NCI-H748 treated with DMSO at 0.1 percent for 48 hours (cell line): ENCODE measurements around the gene TMEFF2.
"Not testable (repeated sequence)": the region's sequence is repeated elsewhere in the genome, so short reads cannot be mapped to it uniquely, and the experiment has no call there.

Source experiments
- DNase-seq: peaks from one replicate; lab custom pipeline; 2025; lab: John Stamatoyannopoulos, UW

The TMEFF2 gene

DNA sequence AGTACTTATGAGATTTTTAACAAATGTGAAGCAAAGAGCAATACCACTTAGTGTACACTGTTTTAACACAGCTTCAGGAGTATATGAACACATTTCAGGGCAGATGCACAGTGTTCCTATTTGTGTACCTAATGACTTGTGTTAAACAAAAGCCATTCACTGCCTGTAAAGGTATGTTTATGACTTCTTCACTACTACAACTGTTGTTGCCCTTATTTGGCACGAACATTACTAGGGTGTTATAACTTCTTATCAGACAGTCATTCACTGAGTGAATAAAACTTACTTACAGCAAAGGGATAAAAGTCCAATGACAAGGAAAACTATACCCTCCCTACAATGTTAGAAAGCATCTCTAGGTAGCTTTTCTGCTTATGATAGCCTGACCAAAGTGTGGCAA is 262.4 kb downstream of the TMEFF2 start:
- no peak for DNase-seq

DNA sequence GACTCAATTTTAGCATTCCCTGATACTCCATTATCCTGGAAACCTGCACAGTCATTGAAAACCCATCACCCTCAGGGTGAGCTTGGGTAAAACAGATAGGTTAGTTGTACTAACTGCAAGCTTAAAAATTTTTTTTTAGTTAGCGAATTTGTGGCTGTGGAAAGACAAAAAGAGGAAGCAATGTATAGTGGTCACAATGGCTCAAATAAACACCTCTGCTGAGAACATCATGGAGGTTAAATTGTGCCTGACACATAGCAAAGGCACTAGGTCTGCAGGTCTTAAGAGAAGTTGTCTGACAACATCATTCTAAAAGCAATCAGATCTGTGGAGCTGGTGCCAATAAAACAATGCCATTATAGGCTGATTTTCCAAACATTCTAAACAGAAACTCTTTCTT is 263.4 kb downstream of the TMEFF2 start:
- DNase-seq: no peak

DNA sequence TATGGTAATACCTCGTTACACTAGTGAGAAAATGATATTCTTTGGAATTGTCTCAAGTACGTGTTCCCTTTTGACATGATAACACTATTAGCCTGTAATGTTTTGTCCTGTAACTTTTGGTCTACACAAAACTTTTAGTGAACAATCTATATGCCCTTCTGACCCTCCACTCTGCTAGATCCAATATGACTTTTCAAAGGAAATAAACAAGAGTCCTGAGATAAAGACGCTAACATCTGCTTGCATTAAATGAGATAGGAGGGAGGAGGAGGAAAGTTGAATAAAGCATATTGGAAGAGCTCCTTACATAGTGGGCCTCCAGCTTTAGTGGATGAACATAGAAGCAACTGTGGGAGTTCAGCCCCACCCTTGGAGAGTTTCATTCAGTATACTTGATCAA is 264.5 kb downstream of the TMEFF2 start:
- no peak for DNase-seq

DNA sequence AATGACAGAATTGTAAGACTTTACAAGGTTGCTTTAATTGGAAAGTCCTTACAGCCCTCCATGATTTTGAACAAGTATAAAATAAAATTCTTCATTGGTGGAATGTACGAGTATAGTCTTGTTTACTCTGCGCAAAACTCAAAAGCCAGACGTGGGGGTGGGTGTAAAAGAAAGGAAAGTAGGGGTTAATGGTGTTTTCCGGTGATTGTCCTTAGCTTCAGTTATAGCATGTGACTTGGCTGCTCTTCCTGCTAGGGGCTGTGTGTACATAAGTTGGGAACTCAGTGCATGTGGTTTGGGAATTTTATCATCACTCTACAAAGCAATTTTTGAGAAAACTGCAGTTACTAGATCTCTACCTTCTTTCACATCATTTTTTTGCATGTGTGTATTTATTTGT is 265.4 kb downstream of the TMEFF2 start:
- no peak for DNase-seq

DNA sequence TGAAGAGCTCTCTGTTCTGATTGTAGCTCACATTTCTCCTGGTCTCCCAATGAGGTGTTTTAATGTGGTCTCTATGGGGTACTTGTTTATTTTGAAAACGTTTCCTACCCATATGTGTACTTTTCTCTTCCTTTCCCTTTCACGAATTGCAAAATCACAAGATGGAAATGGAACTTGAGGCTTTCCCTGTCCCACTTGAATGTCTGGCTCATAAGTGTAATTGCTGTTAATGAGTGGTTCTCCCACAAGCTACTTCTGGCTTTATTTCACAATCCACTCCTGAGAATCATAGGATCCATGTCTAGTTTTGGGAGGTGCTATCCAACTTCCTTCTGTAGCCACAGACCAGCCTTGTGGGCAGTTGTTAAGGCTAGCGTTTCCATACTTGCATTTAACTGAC is 266.7 kb downstream of the TMEFF2 start:
- no peak for DNase-seq

DNA sequence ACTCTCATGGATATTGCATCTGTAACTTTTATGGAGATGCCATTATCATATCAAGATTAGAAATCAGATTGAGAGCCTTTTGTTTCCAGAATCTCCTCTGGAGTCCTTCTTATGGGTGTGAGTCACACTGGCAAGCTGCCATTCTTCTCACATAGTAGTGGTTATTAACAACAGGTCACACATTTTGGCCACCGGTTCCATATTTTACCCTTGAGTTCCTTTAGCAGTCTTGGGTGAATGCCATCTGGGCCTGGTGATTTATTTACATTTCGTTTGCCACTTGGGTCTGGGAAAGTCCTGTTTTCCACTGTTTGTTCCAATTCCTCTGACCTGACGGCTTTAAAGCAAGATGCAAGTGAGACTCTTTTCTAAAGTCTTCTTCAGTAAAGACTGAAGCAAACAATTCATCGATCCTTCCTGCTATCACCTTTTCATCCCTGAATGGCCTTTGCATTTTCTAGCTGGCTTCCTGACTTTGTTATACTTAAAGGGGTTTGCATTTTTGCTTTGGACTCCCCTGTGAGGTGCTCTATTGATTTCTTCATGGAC is 267.3 kb downstream of the TMEFF2 start:
- DNase-seq: no peak

DNA sequence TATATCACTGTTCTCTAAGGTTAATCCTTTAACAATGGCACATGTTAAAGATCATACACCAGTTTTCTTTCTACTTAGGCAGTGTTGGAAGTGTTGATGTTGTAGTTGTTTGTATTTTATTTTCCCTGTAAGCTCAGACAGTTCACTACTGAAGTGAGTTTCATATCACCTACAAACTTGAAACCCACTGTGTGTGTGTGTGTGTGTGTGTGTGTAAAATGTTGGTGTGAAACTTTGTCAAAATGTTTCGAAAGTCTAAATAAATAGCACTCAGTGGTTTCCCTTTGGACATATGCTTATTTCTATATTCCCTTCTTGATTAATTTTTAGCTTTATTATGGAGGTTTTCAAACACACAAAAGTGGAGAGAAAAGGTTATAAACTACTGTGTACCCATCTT is 268.1 kb downstream of the TMEFF2 start:
- no peak for DNase-seq

DNA sequence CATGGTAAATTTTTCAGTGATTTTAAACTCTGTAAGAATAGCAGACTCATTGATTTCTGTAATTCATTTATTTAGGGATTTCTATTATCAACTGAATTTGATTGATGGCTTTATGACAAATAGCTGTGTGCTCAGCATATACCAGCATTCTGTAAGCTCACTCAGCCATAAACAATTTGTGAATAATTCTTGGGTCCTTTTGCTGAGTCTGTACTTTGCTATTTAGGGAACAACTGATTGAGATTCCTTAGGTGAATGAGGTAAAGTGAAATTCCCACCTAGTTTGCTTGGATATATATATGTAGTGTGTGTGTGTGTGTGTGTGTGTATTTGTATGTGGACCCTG is 271.1 kb downstream of the TMEFF2 start:
- DNase-seq: no peak

DNA sequence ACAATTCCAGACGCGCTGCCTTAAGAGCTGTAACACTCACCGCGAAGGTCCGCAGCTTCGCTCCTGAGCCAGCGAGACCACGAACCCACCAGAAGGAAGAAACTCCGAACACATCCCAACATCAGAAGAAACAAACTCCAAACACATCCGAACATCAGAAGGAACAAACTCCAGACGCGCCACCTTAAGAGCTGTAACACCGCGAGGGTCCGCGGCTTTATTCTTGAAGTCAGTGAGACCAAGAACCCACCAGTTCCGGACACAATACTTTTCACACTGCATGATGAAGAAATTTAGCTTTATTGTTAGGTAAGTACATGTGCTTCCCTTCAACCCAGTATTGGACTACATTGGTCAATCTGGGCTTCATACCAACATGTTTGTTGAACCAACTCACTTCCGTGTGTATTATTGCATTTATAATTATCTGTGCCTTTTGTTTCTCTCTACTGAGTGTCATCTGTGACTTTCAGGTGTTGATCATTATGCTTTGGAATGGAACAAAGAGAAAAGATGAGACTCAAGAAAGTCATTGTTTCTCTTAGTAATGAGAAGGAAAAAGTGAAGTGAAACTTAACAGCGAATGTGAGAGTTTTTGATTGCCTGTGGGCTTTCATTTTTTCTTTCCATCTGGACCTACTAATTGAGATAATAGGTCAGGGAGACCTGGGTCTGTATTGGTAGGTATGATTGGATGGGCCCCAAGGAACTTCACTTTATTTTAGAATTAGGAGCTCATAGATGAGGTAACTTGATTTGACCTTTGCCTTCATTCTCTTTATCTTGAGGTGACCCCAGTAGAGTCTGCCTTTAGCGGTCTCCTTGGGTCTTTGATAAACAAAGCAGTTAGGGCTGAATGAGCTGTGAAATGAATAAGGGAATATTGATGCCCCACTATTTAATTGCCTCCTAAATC is 271.7 kb downstream of the TMEFF2 start:
- DNase-seq: no peak

DNA sequence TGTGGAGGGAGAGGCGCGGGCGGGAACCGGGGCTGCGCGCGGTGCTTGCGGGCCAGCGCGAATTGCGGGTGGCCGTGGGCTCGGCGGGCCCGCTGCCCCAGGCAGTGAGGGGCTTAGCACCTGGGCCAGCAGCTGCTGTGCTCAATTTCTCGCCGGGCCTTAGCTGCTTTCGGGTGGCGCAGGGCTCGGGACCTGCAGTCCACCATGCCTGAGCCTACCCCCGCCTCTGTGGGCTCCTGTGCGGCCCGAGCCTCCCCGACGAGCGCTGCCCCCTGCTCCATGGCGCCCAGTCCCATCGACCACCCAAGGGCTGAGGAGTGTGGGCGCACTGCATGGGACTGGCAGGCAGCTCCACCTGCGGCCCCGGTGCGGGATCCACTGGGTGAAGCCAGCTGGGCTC is 273.1 kb downstream of the TMEFF2 start:
- DNase-seq: not testable (repeated sequence)

DNA sequence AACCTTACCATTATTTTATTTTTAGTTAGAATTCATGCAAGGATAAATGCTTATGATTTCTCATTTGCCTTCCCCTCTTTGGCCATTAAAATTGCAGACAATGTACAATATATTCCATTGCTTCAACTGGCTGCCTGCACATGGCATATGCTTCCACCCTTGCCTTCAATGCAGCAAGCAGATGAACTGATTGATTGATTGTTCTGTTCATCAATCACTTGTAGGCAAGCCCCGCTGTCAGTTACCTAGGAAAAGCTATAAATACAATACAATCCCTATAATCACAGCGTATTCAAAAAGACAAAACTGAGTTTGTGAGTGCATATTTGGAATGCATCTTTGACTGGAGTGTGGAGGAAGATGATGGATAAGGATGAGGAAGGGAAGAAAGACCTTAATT is 274.2 kb downstream of the TMEFF2 start:
- no peak for DNase-seq

DNA sequence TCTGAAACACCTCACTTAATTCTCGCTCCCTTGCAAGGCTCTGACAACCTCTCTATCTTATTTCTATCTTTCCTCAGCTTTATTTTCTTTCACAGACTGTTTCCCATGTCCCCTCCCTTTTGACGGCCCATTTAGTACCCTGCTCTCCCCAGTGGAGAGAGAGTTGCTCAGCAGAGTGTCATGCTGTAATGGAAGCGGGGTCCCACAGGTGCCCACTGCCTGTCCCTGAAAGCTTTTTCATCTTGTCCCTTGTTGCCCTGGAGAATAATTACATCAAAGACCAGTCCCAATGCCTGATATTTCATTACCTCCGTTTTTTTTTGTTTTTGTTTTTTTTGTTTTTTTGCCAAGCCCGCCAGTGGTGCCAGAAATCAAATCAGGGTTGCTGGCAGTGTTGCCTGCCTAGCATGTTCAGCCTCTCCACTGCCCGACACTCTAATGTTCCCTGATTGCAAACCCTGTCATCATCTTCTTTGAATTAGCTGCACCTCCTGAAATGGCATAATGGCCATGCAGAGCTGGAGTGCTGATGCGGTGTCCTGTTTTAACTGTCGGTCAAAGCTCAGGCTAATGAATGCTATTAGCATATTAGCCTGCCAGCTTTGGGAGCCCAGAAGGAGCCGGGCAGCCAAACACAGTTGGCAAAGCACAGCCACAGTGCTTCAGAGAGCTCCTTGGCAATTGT is 276.6 kb downstream of the TMEFF2 start:
- no peak for DNase-seq

DNA sequence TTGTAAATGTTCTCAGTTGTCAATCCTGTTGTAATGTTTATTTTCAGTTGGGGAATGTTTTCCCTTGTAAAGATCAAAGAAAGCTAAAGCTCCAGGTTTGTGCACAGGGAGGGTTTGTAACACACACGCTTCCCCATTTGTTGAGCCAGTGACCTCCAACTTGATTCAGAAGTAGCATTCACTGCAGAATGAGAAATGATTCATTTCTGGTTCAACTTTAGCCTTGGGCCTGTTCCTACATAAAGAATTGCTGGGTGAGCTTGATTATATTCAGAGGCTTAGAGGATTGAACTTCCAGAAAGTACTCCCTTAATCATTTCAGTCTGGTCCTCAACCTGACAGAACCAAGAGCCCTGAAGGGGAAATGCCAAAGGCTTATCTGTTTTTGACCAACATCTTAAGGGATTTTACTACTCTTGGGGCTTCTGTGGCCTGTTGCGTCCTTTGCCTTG is 277.3 kb downstream of the TMEFF2 start:
- no peak for DNase-seq

DNA sequence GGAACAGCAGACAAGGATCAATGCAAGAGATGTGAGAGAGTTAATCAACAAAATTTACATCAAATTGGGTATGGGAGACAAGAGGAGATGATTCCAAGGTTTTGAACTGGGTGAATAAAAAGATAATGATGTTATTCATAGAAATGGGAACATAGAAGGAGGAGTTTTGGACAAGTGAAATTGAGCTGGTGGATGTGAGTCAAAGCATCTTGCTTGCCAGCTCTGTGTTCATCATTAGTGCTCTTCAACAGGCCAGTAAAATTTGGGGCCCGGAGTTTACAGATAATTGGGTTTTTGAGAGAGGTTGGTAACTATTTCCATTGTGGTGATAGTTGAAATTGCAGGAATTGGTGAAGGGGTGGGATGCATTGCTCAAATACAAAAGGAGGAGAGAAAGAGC is 277.9 kb downstream of the TMEFF2 start:
- no peak for DNase-seq

DNA sequence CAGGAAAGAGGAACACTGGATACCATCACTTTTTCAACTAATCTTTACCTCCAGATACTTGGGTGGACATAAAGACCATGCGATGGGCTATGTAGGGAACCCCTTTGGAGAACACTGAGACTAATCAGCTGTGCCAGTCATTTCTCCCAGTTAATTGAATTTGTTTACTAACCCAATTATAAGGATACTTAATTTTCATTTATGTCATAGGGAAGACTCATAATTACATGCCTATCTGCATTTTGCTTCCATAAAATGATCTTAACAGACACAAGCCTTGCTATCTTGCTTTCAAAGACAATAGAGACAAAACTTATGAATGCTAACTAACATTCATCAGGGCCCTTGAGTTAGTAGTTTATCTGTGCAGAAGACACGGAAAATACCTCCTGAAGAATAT is 279.0 kb downstream of the TMEFF2 start:
- no peak for DNase-seq

DNA sequence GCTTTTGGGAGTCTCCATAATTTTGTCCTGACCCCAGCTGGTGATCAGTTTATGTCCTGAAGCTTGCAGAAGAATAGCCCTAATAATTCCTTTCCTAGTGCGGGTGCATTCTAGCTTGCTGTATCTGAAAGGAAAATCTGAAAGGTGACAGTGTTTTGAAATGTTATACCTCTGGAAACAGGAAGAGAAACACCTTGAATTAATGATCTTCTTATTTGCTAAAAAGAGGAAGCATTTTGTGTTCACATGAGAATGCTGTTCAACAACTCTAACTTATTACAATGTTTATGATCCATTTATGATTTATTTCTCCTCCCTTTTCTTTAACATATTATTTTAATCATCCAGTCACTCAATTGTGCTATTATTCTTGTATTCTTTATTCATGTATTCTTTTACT is 280.9 kb downstream of the TMEFF2 start:
- no peak for DNase-seq

DNA sequence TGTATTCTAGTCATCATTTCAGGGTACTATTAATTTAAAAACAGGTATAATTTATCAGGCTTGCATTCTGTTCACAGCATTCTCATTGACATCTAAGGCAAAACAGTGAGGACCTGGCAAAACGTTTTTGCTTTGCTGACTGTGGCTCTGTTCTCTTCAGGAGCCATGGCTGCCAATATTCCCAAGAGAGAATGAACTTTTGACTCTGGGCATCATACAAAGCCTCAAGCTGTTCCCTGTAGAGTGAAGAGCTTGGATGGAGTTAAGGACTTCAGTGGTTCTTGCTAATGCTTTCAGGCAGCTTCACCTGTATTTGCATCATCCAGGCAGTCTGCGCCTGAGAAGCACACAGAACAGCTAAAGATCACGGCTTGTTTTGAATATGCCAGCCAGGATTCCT is 282.0 kb downstream of the TMEFF2 start:
- no peak for DNase-seq

DNA sequence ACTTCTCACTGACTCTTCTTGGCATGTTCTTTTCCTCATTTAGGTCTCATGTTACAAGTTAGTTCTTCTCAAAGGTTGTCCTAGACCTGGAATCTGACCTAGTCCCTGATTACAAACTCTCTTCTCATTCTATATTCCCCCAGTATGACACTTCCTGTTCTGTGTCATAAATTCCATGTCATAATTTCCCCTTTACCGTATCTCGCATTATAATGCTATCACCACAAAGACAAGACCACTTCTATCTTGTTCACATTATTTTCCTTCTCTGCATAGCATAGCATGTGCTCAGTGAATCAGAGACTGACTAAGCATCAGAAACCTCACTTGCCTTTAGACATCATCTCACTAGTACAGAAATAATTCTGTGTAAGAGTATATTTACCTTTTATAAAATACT is 284.2 kb downstream of the TMEFF2 start:
- DNase-seq: no peak

DNA sequence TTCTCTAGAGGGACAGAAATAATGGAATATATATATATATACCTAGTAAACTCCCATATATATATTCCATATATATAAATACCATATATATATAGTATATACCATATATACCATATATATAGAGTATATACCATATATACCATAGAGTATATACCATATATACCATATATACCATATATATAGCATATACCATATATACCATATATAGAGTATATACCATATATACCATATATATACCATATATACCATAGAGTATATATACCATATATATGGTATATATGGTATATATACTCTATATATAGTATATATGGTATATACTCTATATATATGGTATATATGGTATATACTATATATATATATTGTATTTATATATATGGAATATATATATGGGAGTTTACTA is 285.9 kb downstream of the TMEFF2 start:
- no peak for DNase-seq

DNA sequence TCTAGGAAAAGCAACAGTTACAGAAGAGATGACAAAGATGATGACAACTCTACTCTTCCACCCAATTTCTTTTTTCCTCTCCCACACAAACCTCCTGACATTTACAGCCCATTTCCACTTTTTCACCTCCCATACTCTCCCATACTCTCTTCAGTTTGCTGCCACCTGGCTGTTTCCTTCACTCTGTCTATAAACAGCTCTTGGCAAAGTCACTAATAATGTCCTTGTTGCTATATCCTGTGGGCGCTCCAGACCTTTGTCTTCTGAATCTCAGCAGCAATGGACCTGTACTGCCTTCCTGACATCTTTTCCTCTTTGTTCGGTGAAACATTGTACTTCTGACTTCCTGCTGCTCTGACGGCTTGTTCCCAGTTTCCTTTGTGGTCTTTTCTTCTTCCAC is 287.2 kb downstream of the TMEFF2 start:
- no peak for DNase-seq

DNA sequence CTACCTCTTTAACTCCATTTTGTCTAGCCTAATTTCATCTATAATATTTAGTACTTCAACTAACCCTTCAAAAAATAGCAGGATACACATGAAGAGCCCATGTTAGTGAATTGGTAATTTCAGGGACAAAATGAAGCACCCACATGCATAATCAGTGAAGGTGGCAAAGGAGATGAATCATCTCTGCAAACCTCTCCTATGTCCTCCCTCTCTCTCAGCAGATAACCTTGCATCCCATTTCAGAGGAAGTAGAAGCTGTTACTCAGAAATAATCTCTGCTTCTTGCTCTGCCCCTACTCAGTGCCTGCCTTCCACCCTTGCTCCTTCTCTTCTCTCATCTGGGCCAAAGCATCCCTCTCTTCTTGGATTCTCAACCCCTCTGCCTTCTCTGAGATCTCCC is 287.6 kb downstream of the TMEFF2 start:
- no peak for DNase-seq

DNA sequence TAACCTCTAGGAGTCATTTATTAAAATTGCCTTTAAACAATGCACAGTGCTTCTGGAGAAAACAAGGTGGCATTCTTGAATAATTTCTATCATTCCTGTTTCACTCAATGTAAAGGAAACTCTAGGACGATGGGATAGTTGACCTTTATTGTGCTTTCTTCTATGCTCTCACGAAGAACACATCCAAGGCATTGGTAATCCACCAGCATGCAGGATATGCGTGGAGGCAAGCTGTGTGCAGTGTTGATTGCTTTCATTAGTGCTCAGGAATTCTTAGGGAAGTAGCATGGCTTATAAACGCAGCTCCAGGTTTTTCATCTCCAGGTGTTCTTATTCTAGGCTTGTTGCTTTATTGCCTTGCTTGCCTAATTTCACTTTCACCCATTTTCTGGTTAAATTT is 289.4 kb downstream of the TMEFF2 start:
- DNase-seq: no peak

DNA sequence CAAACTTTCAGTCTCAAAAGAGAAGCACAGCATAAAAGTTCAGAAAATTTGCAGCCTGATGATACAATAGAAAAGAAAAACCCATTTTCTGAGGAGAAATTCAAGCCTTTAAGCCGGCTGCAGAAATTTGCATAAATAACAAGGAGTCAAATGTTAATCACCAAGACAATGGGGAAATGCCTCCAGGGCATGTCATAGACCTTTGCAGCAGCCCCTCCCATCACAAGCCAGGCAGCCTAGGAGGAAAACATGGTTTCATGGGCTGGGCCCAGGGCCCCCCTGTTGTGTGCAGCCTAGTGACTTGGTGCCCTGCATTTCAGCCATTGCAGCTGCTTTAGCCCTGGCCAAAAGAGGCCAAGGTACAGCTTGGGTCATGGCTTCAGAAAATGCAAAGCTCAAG is 293.7 kb downstream of the TMEFF2 start:
- DNase-seq: no peak
